PC-3 (cell line): ENCODE results near the gene SHROOM3. TPM values are rescaled to one million over a fixed set of nuclear protein-coding genes. Genes with fewer than 3 reads are reported as not detected.
A peak's percentile ranks its signal among the peaks of the same experiment; 100 is the strongest.

Experiments
- ATAC-seq: fragments of 200-7000 bp; cut with Tn5 transposase; 2 replicates; pipeline ENCODE4 v1.9.1; 2020; ENCODE audit warnings: mild to moderate bottlenecking, moderate library complexity
- BruUV-seq: library from RNA; stranded (reverse); fragments of 400-500 nt; replicated peaks from 2 replicates; lab custom pipeline; 2021; lab: Mats Ljungman, UMichigan
- CTCF ChIA-PET: fragments of 300-600 bp; sonication (Branson Sonifier 250); formaldehyde crosslinking; loops from one replicate; lab custom pipeline; 2022; ENCODE audit warnings: antibody characterized with exemption; lab: Charles Lee
- POLR2A ChIA-PET: fragments of 300-600 bp; sonication (Branson Sonifier 250); formaldehyde crosslinking; loops from one replicate; lab custom pipeline; 2022; ENCODE audit warnings: antibody characterized with exemption; ENCODE audit not compliant: unreplicated experiment; lab: Charles Lee
- DNase-seq: peaks from one replicate; pipeline ENCODE4 v3.0.0-alpha.2; 2015
- H2AFZ ChIP-seq: fragments of 300-600 bp; sonication (generic); 2 replicates; pipeline ENCODE4 v1.6.0; 2016; ENCODE audit warnings: antibody characterized with exemption, low read length
- H3F3A ChIP-seq: fragments of 300-600 bp; sonication (generic); one replicate; pipeline ENCODE4 v1.6.0; 2017; ENCODE audit warnings: antibody characterized with exemption, low read length, control low read depth, mild to moderate bottlenecking; ENCODE audit not compliant: unreplicated experiment
- H3K27ac ChIP-seq: fragments of 300-600 bp; sonication (generic); 2 replicates; pipeline ENCODE4 v1.5.1; 2016; ENCODE audit warnings: mild to moderate bottlenecking, low read length
- H3K27me3 ChIP-seq: fragments of 300-600 bp; sonication (generic); 2 replicates; pipeline ENCODE4 v1.6.1; 2016; ENCODE audit warnings: low read length, mixed read lengths
- H3K36me3 ChIP-seq: fragments of 300-600 bp; sonication (generic); 2 replicates; pipeline ENCODE4 v1.6.1; 2016; ENCODE audit warnings: low read depth, mixed run types, low read length, mixed read lengths
- H3K4me1 ChIP-seq: fragments of 300-600 bp; sonication (generic); 2 replicates; pipeline ENCODE4 v1.5.1; 2016; ENCODE audit warnings: low read length; ENCODE audit not compliant: insufficient read depth
- H3K4me2 ChIP-seq: fragments of 300-600 bp; sonication (generic); 2 replicates; pipeline ENCODE4 v1.6.0; 2016; ENCODE audit warnings: low read length
- H3K4me3 ChIP-seq: fragments of 300-600 bp; sonication (generic); 2 replicates; pipeline ENCODE4 v1.5.1; 2016; ENCODE audit warnings: mild to moderate bottlenecking, low read length, mixed read lengths
- H3K79me2 ChIP-seq: fragments of 300-600 bp; sonication (generic); 2 replicates; pipeline ENCODE4 v1.6.1; 2017; ENCODE audit warnings: low read length, mixed read lengths
- H3K9ac ChIP-seq: fragments of 300-600 bp; sonication (generic); 2 replicates; pipeline ENCODE4 v1.6.0; 2016; ENCODE audit warnings: mild to moderate bottlenecking, low read length
- H3K9me2 ChIP-seq: fragments of 300-600 bp; sonication (generic); replicated peaks from 2 replicates; pipeline ENCODE4 v1.6.1; 2016; ENCODE audit warnings: mixed run types, low read length, mixed read lengths
- H3K9me3 ChIP-seq: fragments of 300-600 bp; sonication (generic); 2 replicates; pipeline ENCODE4 v1.6.1; 2016; ENCODE audit warnings: low read length, mixed read lengths
- H4K20me1 ChIP-seq: fragments of 300-600 bp; sonication (generic); 2 replicates; pipeline ENCODE4 v1.6.1; 2016; ENCODE audit warnings: low read length, mixed read lengths
- CTCF ChIP-seq: fragments of 300-600 bp; sonication (generic); conservative IDR thresholded peaks from 2 replicates; pipeline ENCODE4 v1.5.1; 2017; ENCODE audit warnings: antibody characterized with exemption, low read depth, mild to moderate bottlenecking, low read length
- EZH2 ChIP-seq: fragments of 300-600 bp; sonication (generic); IDR thresholded peaks from one replicate; pipeline ENCODE4 v1.6.1; 2017; ENCODE audit warnings: antibody characterized with exemption, mild to moderate bottlenecking, low read length; ENCODE audit not compliant: unreplicated experiment
- EZH2phosphoT487 ChIP-seq: fragments of 300-600 bp; sonication (generic); IDR thresholded peaks from 2 replicates; pipeline ENCODE4 v1.6.1; 2018; ENCODE audit warnings: mild to moderate bottlenecking, antibody characterized with exemption, low read length, borderline replicate concordance
- intact Hi-C: fragments of 100-400 bp; cut with micrococcal nuclease; formaldehyde crosslinking; loops from 2 replicates; pipeline ENCODE4 v1.9.0; 2023
- total RNA-seq: library from RNA; depleted of rRNA; stranded (reverse); fragments of >200 nt; gene quantifications from 2 replicates; pipeline ENCODE4 v1.2.3, GENCODE V29; 2014

The SHROOM3 gene
- total RNA-seq, 1 experiment from 2014 or later = 27.8 TPM

DNA sequence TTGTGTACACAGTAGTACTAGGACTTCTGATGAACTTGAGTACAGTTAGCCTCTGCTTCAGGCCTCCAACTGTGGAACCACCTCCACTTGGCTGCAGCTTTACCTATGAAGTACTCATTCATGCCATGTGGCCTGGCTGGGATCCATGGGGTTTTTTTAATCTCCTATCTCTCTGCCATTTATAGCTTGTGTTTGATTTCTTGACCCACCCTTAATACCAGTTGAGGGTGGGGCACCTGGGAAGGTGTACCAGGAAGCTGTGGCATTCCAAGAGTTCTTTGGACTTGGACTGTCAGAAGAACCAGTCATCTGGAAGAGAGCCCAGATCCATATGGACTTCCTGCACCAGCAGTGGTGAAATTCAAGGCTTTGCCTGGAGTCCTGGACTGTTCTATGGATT, 230.1 kb downstream of the SHROOM3 start:
- Histone ChIP-seq H4K20me1 (no peaks in the 10 kb centered on the region), H3K4me1 (peaks cover 42% of the 10 kb centered on the region), H3K79me2 (no peaks in the 10 kb centered on the region), H3K27me3 (no peaks in the 10 kb centered on the region), H3K9me3 (no peaks in the 10 kb centered on the region), H3K36me3 (no peaks in the 10 kb centered on the region), H3K4me2 (peak overlapping the region; percentile 30), H2AFZ (no peak overlapping the region), H3K9me2 (no peaks in the 10 kb centered on the region), H3K27ac (peak overlapping the region; percentile 87), H3F3A (no peaks in the 10 kb centered on the region), H3K9ac (peak overlapping the region; percentile 36; the same call in 1 of the 2 replicates), H3K4me3 (no peak overlapping the region)
- CTCF ChIA-PET = no interaction called here
- POLR2A ChIA-PET = interaction anchor here (0.6 to 0.7 kb wide), 3 partner anchors 24 to 41 kb away, joined by 4 to 6 read pairs (median 4); no protein-coding TSS in a partner anchor
- intact Hi-C loops = loop anchor here (1.0 to 2.0 kb wide), 3 partner anchors 24 to 42 kb away; no protein-coding TSS in a partner anchor
- BruUV-seq = no TSS peak
- ATAC-seq (peak; percentile 90), DNase-seq (peak; percentile 97)
- TF ChIP-seq EZH2phosphoT487 = no peak
- no peak for TF ChIP-seq EZH2
- no peak for TF ChIP-seq CTCF

- peak overlapping the region; percentile 87 for H3K27ac ChIP-seq
- H4K20me1 ChIP-seq = no peaks in the 10 kb centered on the region
- TSS peak; percentile 90 for BruUV-seq
- CTCF ChIA-PET = no interaction called here
- POLR2A ChIA-PET = interaction anchor here (0.7 kb wide), 2 partner anchors 37 to 41 kb away, joined by 4 read pairs; no protein-coding TSS in a partner anchor
- peak overlapping the region; percentile 18; the same call in 1 of the 2 replicates for H3K9ac ChIP-seq
- no peak for TF ChIP-seq CTCF
- no peak for TF ChIP-seq EZH2phosphoT487
- TF ChIP-seq EZH2 = no peak
- peak; percentile 12 for ATAC-seq
- no peak for DNase-seq
- no peaks in the 10 kb centered on the region for H3K9me2 ChIP-seq
- H2AFZ ChIP-seq = no peak overlapping the region
- no peaks in the 10 kb centered on the region for H3F3A ChIP-seq
- no peaks in the 10 kb centered on the region for H3K36me3 ChIP-seq
- H3K4me1 ChIP-seq = peaks cover 42% of the 10 kb centered on the region
- peak overlapping the region; percentile 30 for H3K4me2 ChIP-seq
- H3K9me3 ChIP-seq = no peaks in the 10 kb centered on the region
- no peaks in the 10 kb centered on the region for H3K27me3 ChIP-seq
- no peak overlapping the region for H3K4me3 ChIP-seq
- intact Hi-C loops = loop anchor here (1.0 to 2.0 kb wide), 3 partner anchors 23 to 43 kb away; no protein-coding TSS in a partner anchor
- no peaks in the 10 kb centered on the region for H3K79me2 ChIP-seq
Observed at GRCh38 chr4:76665721-76666120, 230.7 kb downstream of the SHROOM3 start.

DNA sequence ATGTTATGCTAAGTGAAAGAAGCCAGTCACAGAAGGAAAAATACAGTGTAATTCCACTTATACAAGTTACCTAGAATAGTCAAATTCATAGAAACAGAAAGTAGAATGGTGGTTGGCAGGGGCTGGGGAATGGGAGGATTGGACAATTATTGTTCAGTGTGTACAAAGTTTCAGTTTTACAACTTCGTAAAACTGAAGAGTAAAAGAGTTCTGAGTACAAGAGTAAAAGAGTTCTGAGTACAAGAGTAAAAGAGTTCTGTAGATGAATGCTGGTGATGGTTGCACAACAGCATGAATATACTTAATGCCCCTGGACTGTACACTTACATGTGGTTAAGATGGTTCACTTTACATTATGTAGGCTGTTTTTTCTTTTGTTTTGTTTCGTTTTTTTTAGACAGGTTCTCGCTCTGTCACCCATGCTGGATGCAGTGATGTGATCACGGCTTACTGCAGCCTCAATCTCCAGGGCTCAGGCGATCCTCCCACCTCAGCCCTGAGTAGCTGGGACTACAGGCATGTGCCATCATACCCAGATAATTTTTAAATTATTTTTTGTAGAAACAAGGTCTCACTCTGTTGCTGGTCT, 232.0 kb downstream of the SHROOM3 start:
- ChIA-PET POLR2A (interaction anchor here (0.6 kb wide), 1 partner anchor 63 kb away, joined by 3 read pairs; no protein-coding TSS in a partner anchor), CTCF (no interaction called here)
- DNase-seq = no peak
- Histone ChIP-seq H3K9me3 (no peaks in the 10 kb centered on the region), H3K79me2 (no peaks in the 10 kb centered on the region), H3K27me3 (no peaks in the 10 kb centered on the region), H4K20me1 (no peaks in the 10 kb centered on the region), H3K9me2 (no peaks in the 10 kb centered on the region), H3K9ac (no peak overlapping the region), H3K4me2 (0 out of 2 replicates have a peak overlapping the region, but pooled peaks have one; percentile 0), H3K4me1 (peaks cover 42% of the 10 kb centered on the region), H3K27ac (no peak overlapping the region), H2AFZ (no peak overlapping the region), H3K4me3 (no peak overlapping the region), H3F3A (no peaks in the 10 kb centered on the region), H3K36me3 (no peaks in the 10 kb centered on the region)
- no TSS peak for BruUV-seq
- intact Hi-C loops = no loop called here
- no peak; the same call in 1 of the 2 replicates for ATAC-seq
- TF ChIP-seq EZH2phosphoT487 (no peak), EZH2 (no peak), CTCF (no peak)
